Gastrocnemius medialis (tissue), 4 donors: ENCODE results near the gene C5orf52.

Source experiments
- POLR2A ChIP-seq, 2 donors: fragments of 450-650 bp; IDR thresholded peaks; one replicate each; pipeline ENCODE4 v1.6.1; 2017; ENCODE audit warnings: antibody characterized with exemption in 2 of 2, mild to moderate bottlenecking in 2 of 2, moderate library complexity in 2 of 2
- TF ChIP-seq, protein P1 (sequence below), 5 experiments: fragments of 450-650 bp in 3 of 5; fragments of 200-600 bp in 2 of 5; sonication (generic) in 2 of 5; IDR thresholded peaks in 4 of 5; conservative IDR thresholded peaks in 1 of 5; 1 replicate in 4 of 5; 2 replicates in 1 of 5; pipeline ENCODE4 v1.5.1; 2016 to 2019; ENCODE audit warnings: antibody characterized with exemption in 5 of 5, mild to moderate bottlenecking in 3 of 5, moderate library complexity in 3 of 5

DNA sequence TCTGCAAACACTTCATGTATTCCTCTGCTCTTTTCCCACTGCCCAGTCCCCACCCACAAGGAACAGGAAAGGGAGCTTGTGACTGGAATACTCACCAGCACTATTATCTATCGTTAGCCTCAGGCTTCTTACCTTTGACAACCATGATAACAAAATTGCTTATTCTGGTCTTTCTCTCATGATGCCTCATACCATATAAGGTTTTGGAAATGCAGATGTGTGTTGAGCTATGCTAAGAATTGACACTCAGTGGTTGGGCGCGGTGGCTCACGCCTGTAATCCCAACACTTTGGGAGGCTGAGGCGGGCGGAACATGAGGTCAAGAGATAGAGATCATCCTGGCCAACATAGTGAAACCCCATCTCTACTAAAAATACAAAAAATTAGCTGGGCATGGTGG lies 44.5 kb upstream of the C5orf52 start:
- no peak for TF ChIP-seq POLR2A (IDR thresholded peaks at IDR 0.05)
- TF ChIP-seq, protein P1, sequence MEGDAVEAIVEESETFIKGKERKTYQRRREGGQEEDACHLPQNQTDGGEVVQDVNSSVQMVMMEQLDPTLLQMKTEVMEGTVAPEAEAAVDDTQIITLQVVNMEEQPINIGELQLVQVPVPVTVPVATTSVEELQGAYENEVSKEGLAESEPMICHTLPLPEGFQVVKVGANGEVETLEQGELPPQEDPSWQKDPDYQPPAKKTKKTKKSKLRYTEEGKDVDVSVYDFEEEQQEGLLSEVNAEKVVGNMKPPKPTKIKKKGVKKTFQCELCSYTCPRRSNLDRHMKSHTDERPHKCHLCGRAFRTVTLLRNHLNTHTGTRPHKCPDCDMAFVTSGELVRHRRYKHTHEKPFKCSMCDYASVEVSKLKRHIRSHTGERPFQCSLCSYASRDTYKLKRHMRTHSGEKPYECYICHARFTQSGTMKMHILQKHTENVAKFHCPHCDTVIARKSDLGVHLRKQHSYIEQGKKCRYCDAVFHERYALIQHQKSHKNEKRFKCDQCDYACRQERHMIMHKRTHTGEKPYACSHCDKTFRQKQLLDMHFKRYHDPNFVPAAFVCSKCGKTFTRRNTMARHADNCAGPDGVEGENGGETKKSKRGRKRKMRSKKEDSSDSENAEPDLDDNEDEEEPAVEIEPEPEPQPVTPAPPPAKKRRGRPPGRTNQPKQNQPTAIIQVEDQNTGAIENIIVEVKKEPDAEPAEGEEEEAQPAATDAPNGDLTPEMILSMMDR (IDR thresholded peaks at IDR 0.05 in 4 of 5, conservative IDR thresholded peaks at IDR 0.05 in 1 of 5): no peak
